ENCODE measurements around the gene NAT10. TPM values are rescaled to one million over a fixed set of nuclear protein-coding genes. Genes with fewer than 3 reads are reported as not detected.

Gene NAT10
- total RNA-seq, 4 donors from 2014 or later = 19.9 to 27.5 (median 21.6) TPM

- Histone ChIP-seq H3K4me1 (peaks cover 0 to 12% (median 0%) of the 10 kb centered on the region in 3 donors), H3K27ac (no peak overlapping the region), H3K9me3 (no peaks in the 10 kb centered on the region), H3K36me3 (peaks cover 0 to 63% of the 10 kb centered on the region in 2 donors), H3K27me3 (no peaks in the 10 kb centered on the region), H3K4me3 (no peak overlapping the region)
- TF ChIP-seq CTCF (IDR thresholded peaks at IDR 0.05) (no peak), POLR2A (IDR thresholded peaks at IDR 0.05) (no peak), POLR2AphosphoS5 (IDR thresholded peaks at IDR 0.05) (no peak), EP300 (IDR thresholded peaks at IDR 0.05) (no peak)
- no CpG with 5 or more reads among the region's 18 CpGs for whole genome bisulfite sequencing, 2 donors (ENCODE audit: low coverage in 1 of 2)
- ATAC-seq = no peak
Observed at GRCh38 chr11:34161812-34162492, 56.5 kb downstream of the NAT10 start.

- TF ChIP-seq EP300 (IDR thresholded peaks at IDR 0.05) = no peak
- TF ChIP-seq POLR2AphosphoS5 (IDR thresholded peaks at IDR 0.05) = no peak
- TF ChIP-seq CTCF (IDR thresholded peaks at IDR 0.05) = no peak
- TF ChIP-seq POLR2A (IDR thresholded peaks at IDR 0.05) = no peak
- ATAC-seq = no peak
Observed at GRCh38 chr11:34162493-34162820, 57.0 kb downstream of the NAT10 start.

GRCh38 chr11:34162856-34163255, 57.4 kb downstream of the NAT10 start:
- Histone ChIP-seq H3K27me3 (no peaks in the 10 kb centered on the region), H3K4me1 (peaks cover 0 to 3% (median 0%) of the 10 kb centered on the region in 3 donors), H3K9me3 (no peaks in the 10 kb centered on the region), H3K27ac (no peak overlapping the region), H3K36me3 (peaks cover 0 to 72% of the 10 kb centered on the region in 2 donors), H3K4me3 (no peak overlapping the region)
- TF ChIP-seq CTCF (IDR thresholded peaks at IDR 0.05) (no peak), EP300 (IDR thresholded peaks at IDR 0.05) (no peak), POLR2AphosphoS5 (IDR thresholded peaks at IDR 0.05) (no peak), POLR2A (IDR thresholded peaks at IDR 0.05) (no peak)
- 94% methylated on average over 3 of the region's 7 CpGs; no CpG with 5 or more reads in 1 of the 2 donors for WGBS, 2 donors (ENCODE audit: low coverage in 1 of 2)
- ATAC-seq = no peak

More at GRCh38 chr11:34162493-34162820, 57.0 kb downstream of the NAT10 start:
- Histone ChIP-seq H3K27ac (no peak overlapping the region), H3K4me3 (no peak overlapping the region), H3K27me3 (no peaks in the 10 kb centered on the region), H3K9me3 (no peaks in the 10 kb centered on the region), H3K36me3 (peaks cover 0 to 68% of the 10 kb centered on the region in 2 donors), H3K4me1 (peaks cover 0 to 7% (median 0%) of the 10 kb centered on the region in 3 donors)
- 90% methylated on average over 2 of the region's 17 CpGs; no CpG with 5 or more reads in 1 of the 2 donors for WGBS, 2 donors (ENCODE audit: low coverage in 1 of 2)

- Histone ChIP-seq H3K4me1 (no peaks in the 10 kb centered on the region), H3K4me3 (no peak overlapping the region), H3K36me3 (peaks cover 0 to 56% of the 10 kb centered on the region in 2 donors), H3K27me3 (no peaks in the 10 kb centered on the region), H3K9me3 (no peaks in the 10 kb centered on the region), H3K27ac (no peak overlapping the region)
- no peak for TF ChIP-seq POLR2AphosphoS5 (IDR thresholded peaks at IDR 0.05)
- no peak for TF ChIP-seq EP300 (IDR thresholded peaks at IDR 0.05)
- no peak for TF ChIP-seq POLR2A (IDR thresholded peaks at IDR 0.05)
- TF ChIP-seq CTCF (IDR thresholded peaks at IDR 0.05) = no peak
- WGBS, 2 donors (ENCODE audit: low coverage in 1 of 2) = no CpG with 5 or more reads among the region's 13 CpGs
- no peak for ATAC-seq
Observed at GRCh38 chr11:34165121-34165520, 59.7 kb downstream of the NAT10 start.

All from gastroesophageal sphincter (tissue), 4 donors.